Esophagus muscularis mucosa (tissue), 4 donors: ENCODE results near the gene DNAJC6. TPM values are rescaled to one million over a fixed set of nuclear protein-coding genes. Genes with fewer than 3 reads are reported as not detected.

Experiments used
- DNase-seq: peaks from one replicate; pipeline ENCODE4 v3.0.0-alpha.2; 2017; ENCODE audit errors: extremely low spot score
- H3K27ac ChIP-seq, 4 donors: fragments of 200-600 bp; sonication (generic); replicated peaks in 1 of 4; 1 replicate in 3 of 4; 2 replicates in 1 of 4; pipeline ENCODE4 v1.5.1; 2016 to 2019; ENCODE audit warnings: mild to moderate bottlenecking in 1 of 4
- H3K27me3 ChIP-seq, 4 donors: fragments of 200-600 bp; sonication (generic); one replicate each; pipeline versions ENCODE4 v1.5.1 to v1.6.0; 2016 to 2019
- H3K36me3 ChIP-seq, 4 donors: fragments of 200-600 bp; sonication (generic); one replicate each; pipeline ENCODE4 v1.5.1; 2016 to 2019
- H3K4me1 ChIP-seq, 4 donors: fragments of 200-600 bp; sonication (generic); one replicate each; pipeline ENCODE4 v1.5.1; 2016 to 2019
- H3K4me3 ChIP-seq, 4 donors: fragments of 200-600 bp; sonication (generic); 1 replicate in 2 of 4; 2 replicates in 2 of 4; pipeline ENCODE4 v1.5.1; 2016 to 2019; ENCODE audit warnings: mild to moderate bottlenecking in 4 of 4, moderate library complexity in 1 of 4
- H3K9me3 ChIP-seq, 4 donors: fragments of 200-600 bp; sonication (generic); 1 replicate in 3 of 4; 2 replicates in 1 of 4; pipeline ENCODE4 v1.5.1; 2016 to 2019
- CTCF ChIP-seq, 3 experiments: fragments of 200-600 bp in 2 of 3; fragments of 450-650 bp in 1 of 3; sonication (generic) in 2 of 3; IDR thresholded peaks; one replicate each; pipeline ENCODE4 v1.5.1; 2017 to 2019; ENCODE audit warnings: antibody characterized with exemption in 3 of 3, mild to moderate bottlenecking in 2 of 3, moderate library complexity in 1 of 3
- EP300 ChIP-seq: sonication (generic); formaldehyde crosslinking; IDR thresholded peaks from one replicate; pipeline ENCODE4 v1.6.1; 2017; ENCODE audit warnings: antibody characterized with exemption
- POLR2A ChIP-seq: fragments of 450-650 bp; IDR thresholded peaks from one replicate; pipeline ENCODE4 v1.6.1; 2017; ENCODE audit warnings: antibody characterized with exemption, moderate library complexity, mild to moderate bottlenecking, low read depth
- POLR2AphosphoS5 ChIP-seq, 2 donors: sonication (generic); formaldehyde crosslinking; IDR thresholded peaks; one replicate each; pipeline ENCODE4 v1.6.1; 2017; ENCODE audit warnings: antibody characterized with exemption in 2 of 2
- WGBS: methylation state at CpG from one replicate; pipeline ENCODE4 v1.1.5; 2018; 5-methylcytosine and 5-hydroxymethylcytosine counted together
- intact Hi-C: fragments of 100-400 bp; cut with DNase I; formaldehyde crosslinking; loops from one replicate; pipeline ENCODE4 v1.15.1; 2023
- total RNA-seq, 4 donors: library from RNA; depleted of rRNA; stranded (reverse); fragments of >200 nt; gene quantifications; one replicate each; pipeline versions ENCODE4 v1.1.0 to v1.2.1, GENCODE V29; 2016

The DNAJC6 gene
- total RNA-seq, 4 donors from 2014 or later = 3.7 to 8.3 (median 4.4) TPM

- H3K27ac ChIP-seq = no peak overlapping the region
- DNase-seq = no peak
- no peaks in the 10 kb centered on the region for H3K27me3 ChIP-seq
- H3K9me3 ChIP-seq = no peaks in the 10 kb centered on the region
- H3K36me3 ChIP-seq = peaks cover 0 to 6% (median 2%) of the 10 kb centered on the region in 4 donors
- intact Hi-C loops = no loop called here
- 88% methylated on average over 3 of the region's 3 CpGs for WGBS
- H3K4me3 ChIP-seq = no peak overlapping the region
- H3K4me1 ChIP-seq = no peaks in the 10 kb centered on the region
- TF ChIP-seq POLR2A (no peak), POLR2AphosphoS5 (IDR thresholded peaks at IDR 0.05) (no peak), CTCF (IDR thresholded peaks at IDR 0.05) (no peak), EP300 (no peak)
Observed at GRCh38 chr1:65395887-65396612, 86.7 kb downstream of the DNAJC6 start.

- H3K4me1 ChIP-seq = no peaks in the 10 kb centered on the region
- H3K27ac ChIP-seq = no peak overlapping the region
- intact Hi-C loops = no loop called here
- 88% methylated on average over 1 of the region's 1 CpG for WGBS
- H3K4me3 ChIP-seq = no peak overlapping the region
- peaks cover 0 to 9% (median 0%) of the 10 kb centered on the region in 4 donors for H3K36me3 ChIP-seq
- no peak for TF ChIP-seq CTCF (IDR thresholded peaks at IDR 0.05)
- TF ChIP-seq POLR2AphosphoS5 (IDR thresholded peaks at IDR 0.05) = no peak
- no peak for TF ChIP-seq EP300
- no peak for TF ChIP-seq POLR2A
- no peaks in the 10 kb centered on the region for H3K27me3 ChIP-seq
- H3K9me3 ChIP-seq = no peaks in the 10 kb centered on the region
- no peak for DNase-seq
Observed at GRCh38 chr1:65398083-65398482, 88.7 kb downstream of the DNAJC6 start.

GRCh38 chr1:65399003-65399402, 89.7 kb downstream of the DNAJC6 start:
- Histone ChIP-seq H3K4me1 (no peaks in the 10 kb centered on the region), H3K9me3 (no peaks in the 10 kb centered on the region), H3K27ac (no peak overlapping the region), H3K27me3 (no peaks in the 10 kb centered on the region), H3K4me3 (no peak overlapping the region), H3K36me3 (peaks cover 0 to 9% (median 0%) of the 10 kb centered on the region in 4 donors)
- WGBS = 96% methylated on average over 1 of the region's 1 CpG
- no peak for DNase-seq
- intact Hi-C loops = no loop called here
- no peak for TF ChIP-seq POLR2A
- TF ChIP-seq POLR2AphosphoS5 (IDR thresholded peaks at IDR 0.05) = no peak
- TF ChIP-seq CTCF (IDR thresholded peaks at IDR 0.05) = no peak
- no peak for TF ChIP-seq EP300

GRCh38 chr1:65401612-65402011, 92.3 kb downstream of the DNAJC6 start:
- no peaks in the 10 kb centered on the region for H3K27me3 ChIP-seq
- no peak overlapping the region for H3K4me3 ChIP-seq
- TF ChIP-seq CTCF (IDR thresholded peaks at IDR 0.05) (no peak), POLR2AphosphoS5 (IDR thresholded peaks at IDR 0.05) (no peak), EP300 (no peak), POLR2A (no peak)
- WGBS = 85% methylated on average over 3 of the region's 3 CpGs
- H3K27ac ChIP-seq = no peak overlapping the region
- no peaks in the 10 kb centered on the region for H3K4me1 ChIP-seq
- no peak for DNase-seq
- peaks cover 0 to 9% (median 1%) of the 10 kb centered on the region in 4 donors for H3K36me3 ChIP-seq
- no peaks in the 10 kb centered on the region for H3K9me3 ChIP-seq
- intact Hi-C loops = no loop called here

- intact Hi-C loops = no loop called here
Observed at GRCh38 chr1:65404941-65405340, 95.6 kb downstream of the DNAJC6 start.

More at GRCh38 chr1:65404941-65405340, 95.6 kb downstream of the DNAJC6 start:
- no peak for DNase-seq
- Histone ChIP-seq H3K4me3 (no peak overlapping the region), H3K36me3 (peaks cover 0 to 9% (median 4%) of the 10 kb centered on the region in 4 donors), H3K9me3 (no peaks in the 10 kb centered on the region), H3K27me3 (no peaks in the 10 kb centered on the region), H3K4me1 (no peaks in the 10 kb centered on the region), H3K27ac (no peak overlapping the region)
- TF ChIP-seq CTCF (IDR thresholded peaks at IDR 0.05) (no peak), EP300 (no peak), POLR2A (no peak), POLR2AphosphoS5 (IDR thresholded peaks at IDR 0.05) (no peak)
